T1000 (cell line): ENCODE results near the gene CBL.

Experiments
- DNase-seq: peaks from one replicate; lab custom pipeline; 2025; ENCODE audit warnings: mixed read lengths; lab: John Stamatoyannopoulos, UW

Gene CBL

DNA sequence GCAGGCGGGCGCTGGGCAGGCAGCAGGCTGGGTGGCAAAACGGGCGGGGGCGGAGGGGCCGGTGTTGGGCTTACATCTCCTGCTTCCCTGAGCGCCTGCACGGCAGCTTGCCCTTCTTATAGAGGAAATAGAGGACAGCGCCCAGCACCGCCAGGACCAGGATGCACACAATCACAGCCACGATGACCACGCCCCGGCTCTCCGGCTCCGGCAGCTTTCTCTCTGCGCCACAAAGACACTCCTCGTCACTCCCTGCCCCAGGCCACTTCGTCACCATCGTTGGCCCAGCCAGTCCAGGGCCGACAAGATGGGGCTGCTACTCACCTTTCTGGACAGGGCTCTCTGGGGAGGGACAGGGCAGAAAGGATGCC lies 104.5 kb downstream of the CBL start:
- DNase-seq = no peak

DNA sequence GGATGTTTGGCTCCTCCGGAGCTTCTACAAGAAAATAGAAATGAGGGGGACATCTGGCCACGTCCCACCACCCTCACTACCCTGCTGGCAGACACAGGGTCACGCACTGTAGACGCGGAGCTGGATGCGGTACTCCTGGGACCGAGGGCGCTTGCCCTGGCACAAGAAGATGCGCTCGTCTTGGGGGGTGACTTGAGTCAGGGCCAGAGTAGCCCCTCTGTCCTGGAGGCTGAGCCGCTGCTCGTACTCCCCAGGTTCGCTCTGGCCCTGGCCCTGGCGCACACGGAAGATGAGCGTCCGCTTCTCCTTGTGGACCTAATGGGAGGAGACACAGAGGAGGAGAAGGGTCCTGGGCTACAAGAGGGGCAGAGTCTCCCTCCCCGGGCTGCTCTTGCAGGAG lies 108.6 kb downstream of the CBL start:
- DNase-seq = no peak

DNA sequence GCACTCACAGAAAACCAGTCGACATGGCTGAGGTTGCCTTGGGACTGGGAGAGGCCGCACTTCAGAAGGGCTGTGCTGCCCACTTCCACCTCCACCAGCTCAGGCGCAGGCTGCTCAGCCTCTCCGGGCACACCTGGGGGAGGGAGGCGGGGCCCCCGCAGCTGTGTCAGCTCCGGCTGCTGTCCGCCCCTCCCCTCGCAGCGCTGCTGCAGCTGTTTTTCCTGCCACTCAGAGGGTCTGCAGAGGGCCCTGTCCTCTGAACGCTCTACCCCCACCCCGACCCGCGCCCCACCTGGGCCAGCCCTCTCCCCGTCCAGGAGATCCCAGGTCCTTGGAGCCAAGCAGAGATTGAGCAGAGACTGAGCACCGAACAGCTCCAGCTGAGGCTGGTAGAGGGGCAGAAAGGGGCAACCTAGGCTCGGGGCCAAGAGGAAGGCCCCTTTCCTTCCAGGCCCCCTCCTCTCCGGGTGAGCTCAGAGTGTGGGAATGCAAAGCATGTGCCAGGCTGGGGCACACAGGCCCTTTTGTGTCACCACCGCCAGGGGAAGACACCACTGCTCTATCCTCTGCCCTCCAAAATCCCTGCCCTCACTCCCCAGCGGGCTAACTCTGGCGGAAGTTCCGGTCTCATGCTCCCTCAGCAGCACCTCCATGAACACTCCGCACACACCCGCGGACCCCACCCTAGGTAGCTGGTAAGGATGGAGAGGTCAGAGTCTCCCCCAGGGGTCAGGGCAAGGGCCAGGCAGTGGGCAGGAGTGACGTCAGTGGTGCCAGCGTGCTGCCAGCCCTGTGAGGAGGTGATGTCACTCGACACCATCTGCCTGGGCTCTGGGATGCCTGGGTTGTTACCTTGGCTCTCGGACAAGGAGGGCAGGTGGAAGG lies 109.2 kb downstream of the CBL start:
- peak; percentile 24 for DNase-seq

DNA sequence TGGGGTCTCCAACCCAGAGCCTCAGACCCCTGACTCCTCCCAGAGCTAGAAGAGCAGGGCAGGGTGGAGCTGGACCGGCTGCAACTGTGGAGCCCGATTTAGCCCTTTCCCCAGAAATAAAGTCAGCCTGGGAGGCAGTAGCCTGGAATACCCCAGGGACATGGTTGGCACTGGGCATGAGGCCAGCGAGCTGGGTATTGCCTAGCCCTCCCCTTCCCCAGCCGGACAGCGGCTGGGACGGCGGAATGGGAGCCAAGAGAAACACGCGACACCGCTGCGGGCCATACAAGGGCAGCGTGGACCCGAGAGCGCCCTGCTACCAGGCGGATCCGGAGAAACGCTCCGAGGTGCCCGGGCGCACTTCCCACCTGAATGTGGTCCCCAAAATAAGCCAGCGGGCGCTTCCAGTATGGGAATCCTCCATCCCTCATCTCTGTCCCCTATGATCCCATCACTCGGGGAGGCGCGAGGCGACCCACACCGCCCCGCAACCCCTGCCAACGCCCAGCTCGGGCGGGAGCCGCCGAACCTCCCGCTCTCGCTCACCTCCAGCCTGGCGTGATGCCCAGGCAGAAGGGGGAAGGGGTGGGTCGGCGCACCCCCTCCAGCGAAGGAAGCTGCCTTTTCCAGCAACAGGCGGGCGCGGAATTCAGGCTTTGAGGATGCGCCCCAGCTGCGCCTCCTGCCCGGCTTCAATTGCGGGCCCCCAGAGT lies 110.0 kb downstream of the CBL start:
- DNase-seq = no peak

DNA sequence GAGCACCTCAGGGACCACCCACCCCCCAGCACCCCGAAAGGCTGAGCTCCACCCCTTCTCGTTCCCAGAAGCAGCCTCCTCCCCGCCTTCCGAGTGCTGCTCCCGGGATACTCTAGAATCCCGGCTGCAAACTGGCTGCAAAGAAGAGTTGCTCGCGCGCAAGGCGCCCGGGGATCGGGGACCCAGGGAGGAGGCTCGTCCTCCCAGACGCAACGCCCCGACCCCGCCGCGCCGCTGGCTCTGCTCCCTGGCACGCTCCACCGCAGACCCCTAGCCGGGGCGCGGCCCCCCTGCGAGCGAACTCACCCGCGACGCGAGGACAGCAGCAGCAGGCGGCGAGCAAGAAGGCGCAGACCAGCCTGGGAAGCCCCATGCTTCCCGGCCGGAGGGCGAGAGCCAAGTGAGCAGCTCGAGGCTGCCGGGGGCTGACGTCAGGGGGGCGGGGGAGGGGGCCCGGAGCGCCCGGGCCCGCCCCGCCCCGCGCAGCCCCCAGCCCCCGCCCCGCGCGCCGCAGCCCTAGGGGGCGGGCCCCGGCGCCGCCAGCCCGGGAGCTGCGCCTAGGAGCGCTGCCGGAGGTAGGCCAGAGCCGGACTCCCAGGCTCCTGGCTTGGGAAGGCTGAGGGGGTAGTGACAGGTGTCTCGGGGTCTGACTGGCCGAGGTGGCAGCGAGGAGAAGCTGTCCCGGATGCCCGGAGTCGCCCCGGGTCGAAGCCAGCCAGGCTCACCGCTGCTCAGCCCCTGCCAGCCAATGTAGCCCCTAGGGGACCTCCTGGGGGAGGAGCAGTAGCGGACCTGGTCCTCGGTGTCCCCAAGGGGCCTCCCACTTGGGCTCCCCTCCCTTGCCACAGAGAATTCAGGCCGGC lies 110.8 kb downstream of the CBL start, which contains the start of gene MCAM:
TSS of gene MCAM (minus strand) at position 402 of the 863 bp plus-strand sequence. CDS start at position 373, 29 bp downstream.
- DNase-seq = no peak

DNA sequence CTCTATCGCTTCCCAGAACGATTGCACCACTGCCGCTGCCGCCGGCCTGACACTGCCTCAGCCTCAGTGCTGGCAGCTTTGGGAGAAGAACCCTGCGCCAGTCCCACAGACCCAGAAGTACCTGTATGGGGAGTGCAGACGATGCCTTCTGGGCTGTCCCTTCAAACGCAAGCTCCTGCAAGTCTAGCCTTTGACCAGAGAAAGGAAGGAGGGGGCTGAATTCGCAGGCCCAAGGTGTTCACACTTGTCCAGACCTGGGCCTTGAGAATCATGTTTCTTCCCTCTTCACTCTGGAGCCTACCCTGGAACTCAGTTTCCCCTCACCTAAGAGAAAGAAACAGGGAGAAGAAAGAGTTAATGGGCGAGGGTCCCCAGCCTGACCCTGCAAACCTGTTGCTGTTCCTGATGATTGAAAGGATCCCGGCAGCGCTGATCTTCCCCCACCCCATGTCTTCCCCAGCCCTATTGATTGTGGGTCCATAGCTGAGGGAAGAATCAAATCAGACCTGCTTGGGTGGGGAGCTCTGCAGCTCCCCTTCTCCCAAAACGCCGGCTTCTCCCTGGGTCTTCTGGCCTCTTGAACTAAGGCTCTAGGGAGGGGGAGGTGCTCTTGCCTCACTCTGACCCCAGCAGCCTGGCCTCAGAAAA lies 111.6 kb downstream of the CBL start:
- no peak for DNase-seq

DNA sequence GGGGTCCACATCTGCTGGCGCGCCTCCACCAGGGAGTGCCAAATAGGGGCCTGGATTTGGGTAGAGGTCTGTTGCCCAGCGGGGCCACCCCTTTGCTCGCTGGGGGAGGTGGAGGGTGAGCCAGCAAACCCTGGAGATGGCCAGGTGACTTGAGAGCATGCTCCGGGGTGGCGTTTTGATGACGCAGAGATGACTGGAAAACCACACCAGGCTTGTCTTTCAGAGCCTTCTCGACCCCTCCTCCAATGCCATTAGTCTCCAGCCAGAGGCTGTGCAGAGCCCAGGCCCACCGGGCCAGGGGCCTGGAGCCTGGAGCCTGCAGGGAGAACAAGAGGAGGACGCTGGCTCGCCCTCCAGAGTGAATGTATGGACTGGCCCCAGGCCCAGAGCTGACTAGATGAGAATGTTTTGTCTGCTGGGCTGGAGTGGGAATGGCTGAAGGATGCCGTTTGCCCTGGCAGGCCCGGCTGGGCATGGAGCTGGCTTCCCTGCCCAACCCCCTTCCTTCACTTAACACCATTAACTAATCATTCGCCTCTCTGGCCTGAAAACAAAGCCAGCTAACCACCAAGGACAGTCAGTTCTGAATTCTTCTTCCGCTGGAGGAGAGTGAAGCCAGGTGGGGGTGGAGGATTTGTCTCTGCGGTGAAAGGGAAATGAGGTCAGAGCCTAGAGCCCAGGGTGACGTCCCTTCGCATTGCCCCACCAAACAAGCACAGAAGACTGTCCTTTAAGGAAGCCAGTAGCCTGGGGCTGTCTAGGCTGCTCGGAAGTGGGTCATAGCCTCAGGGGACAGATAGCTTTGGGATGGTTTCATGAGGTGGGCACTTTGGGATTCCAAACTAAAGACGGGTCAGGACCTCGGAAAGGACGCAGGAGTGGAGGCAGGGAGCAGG lies 112.3 kb downstream of the CBL start:
- peak; percentile 29 for DNase-seq

DNA sequence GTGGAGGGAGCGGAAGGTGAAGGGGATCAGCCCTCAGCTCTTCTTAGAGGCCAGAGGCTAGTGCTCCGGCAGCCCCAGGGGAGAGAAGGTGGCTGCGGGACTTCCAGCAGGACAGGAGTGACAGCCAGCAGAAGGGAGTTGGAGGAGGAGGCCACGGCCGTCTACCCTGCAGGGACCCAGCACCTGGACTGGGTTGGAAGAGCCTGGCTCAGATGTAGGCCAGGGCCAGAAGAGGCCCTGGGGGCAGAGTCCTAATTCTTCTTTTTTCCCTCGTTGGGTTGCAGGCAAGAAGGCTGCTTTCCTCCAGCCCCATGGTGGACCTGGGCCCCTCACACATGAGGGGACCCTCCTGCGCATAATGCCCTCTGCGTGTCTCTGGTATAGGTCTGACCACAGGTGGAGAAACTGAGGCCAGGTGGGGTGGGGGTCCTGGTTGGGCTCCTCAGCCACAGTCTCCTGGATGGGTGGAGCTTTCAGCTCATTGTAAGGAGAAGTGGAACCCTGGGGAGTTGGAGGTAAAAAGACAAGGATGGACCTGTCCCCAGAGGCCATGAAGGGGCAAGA lies 113.1 kb downstream of the CBL start:
- no peak for DNase-seq

DNA sequence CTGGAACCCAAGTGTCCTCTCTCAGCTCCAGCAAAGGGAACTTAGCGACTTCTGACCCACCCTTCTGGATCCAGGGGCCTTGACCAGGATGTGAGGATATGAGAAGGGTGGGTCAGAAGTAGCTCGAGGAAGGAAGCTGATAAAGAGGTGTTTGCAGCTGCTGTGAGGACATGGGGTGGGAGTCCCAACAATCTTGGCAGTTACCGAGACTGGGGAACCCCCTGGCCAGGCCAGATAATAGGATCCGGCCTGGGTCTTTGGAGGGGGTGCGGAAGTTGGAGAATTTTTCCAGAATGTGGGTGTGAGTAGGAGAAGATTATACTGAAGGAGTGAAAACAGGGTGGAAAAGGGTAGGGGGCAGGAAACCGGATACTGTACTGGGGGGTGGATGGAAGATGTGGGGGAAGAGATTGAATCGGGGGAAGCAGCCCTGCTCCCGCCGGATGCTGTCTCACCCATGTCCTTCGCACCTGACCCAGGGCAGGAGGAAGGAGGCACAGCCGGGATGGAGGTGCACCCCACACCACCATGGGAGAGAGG lies 113.6 kb downstream of the CBL start:
- no peak for DNase-seq

DNA sequence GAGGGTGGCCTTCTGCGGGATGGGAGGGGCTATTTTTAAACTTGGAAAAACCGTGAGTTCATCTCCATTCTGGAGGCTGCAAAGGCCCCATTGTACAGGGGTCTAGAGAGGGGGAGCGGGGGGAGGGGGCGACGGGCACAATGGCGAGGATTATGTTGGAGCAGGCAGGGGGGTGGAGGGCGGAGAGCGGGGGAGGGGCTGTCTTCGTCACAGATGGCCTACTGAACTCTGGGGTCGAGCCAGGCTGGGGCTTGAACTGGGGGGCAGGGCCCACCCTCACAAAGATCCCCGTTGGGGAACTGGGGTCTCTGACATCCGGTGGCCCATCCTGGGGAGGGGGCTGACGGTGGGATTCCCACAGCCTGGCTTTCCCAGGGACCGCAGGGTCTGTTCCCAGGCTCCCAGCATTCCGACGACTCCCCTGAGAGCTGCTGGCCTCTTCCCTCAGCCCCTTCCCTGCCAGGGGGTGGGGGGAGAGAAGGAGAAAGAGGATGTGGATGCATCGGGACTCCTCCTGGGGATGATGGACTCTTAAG lies 114.2 kb downstream of the CBL start:
- DNase-seq = no peak

DNA sequence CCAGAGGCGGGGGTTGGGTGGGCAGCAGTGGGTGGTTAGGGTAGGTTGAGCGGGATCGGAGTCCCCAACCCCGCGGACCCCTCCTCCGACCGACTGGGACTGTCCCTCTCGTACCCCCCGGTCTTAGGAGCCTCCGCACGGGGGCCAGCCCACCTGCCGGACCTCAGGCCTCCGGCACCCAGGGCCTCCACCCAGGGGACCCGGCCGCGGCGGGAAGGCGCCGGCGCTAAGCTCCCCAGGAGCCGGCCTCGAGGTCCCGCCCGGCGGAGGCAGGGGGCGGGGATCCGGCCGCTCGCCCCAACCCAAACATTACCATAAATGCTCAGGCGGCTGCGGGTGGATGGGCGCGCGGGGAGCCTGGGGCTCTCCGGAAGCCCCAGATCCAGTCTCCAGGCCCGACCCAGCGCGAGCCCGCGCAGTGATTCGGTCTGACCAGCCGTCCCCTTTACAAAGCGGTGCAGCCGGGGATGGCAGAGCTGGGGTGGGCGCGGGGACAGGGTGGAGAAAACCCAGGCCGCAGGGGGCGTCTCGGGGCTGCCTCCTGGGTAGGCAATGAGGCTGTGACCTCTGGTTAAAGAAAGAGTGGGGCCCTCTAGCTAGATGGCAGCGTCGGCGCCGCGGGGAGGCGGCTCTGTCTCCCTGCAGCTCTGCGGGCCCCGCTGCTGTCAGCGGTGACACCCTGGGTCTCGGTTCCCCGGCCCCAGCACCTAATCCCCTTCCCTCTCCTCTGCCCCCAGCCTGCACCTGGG lies 114.8 kb downstream of the CBL start:
- DNase-seq = no peak

DNA sequence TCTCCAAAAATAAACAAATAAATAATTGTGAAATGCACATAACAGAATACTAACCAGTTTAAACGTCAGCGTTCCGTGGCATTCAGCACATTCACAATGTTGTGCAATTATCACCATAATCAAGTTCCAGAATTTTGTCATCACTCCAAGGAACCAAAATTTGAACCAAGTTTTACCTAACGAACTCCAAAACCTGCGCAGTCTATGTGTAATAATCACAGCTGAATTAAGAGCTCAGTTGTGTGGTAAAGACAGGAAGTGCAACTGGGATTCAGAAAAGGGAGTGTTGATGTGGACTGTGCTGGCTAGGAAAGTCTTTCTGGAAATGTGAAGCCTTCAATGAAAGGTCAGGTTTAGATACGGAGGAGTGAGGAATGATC lies 116.2 kb downstream of the CBL start:
- DNase-seq = no peak

DNA sequence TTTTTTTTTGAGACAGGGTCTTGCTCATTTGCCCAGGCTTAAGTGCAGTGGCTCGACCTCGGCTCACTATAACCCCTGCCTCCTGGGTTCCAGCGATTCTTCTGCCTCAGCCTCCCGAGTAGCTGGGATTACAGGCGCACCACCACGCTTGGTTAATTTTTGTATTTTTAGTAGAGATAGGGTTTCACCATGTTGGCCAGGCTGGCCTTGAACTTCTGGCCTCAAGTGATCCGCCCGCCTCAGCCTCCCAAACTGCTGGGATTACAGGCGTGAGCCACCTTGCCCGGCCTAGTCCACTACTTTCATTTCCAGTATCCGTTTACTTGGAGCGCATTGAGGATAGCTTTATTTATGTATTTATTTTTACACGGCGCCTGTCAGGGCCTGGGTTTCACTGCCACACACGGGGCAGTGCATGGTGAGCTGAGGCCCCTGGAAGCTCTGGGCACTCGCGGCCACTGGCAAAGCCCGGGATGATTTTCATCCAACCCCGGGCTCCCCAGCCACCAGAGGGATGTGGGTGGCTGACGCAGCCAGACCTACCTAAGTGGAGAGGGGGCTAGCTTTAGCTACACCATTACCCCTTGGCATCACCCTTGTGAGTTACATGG lies 116.9 kb downstream of the CBL start:
- DNase-seq = no peak

DNA sequence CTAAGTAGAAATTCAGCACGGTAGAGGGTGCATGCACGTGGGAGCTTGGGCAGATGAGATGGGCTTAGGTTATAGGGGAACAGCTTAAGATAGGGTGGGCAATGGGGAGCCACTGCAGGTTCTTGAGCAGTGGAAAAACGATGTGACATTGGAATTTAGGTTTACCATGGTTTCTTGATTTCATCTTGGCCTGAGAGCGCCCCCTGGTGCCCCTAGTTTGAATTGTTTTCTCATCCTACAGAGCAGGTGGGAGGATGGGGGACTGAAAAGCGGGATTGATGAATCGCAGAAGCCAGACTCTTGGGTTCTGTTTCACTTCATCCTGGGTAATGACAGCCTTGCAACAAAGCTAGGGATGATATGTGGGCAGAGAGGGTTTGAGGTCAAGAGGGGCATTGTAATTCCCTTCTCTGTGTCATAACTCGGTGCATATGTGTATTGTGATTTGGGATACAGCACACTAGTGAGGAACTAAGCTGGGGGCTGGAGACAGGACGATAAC lies 117.4 kb downstream of the CBL start:
- peak; percentile 27 for DNase-seq

DNA sequence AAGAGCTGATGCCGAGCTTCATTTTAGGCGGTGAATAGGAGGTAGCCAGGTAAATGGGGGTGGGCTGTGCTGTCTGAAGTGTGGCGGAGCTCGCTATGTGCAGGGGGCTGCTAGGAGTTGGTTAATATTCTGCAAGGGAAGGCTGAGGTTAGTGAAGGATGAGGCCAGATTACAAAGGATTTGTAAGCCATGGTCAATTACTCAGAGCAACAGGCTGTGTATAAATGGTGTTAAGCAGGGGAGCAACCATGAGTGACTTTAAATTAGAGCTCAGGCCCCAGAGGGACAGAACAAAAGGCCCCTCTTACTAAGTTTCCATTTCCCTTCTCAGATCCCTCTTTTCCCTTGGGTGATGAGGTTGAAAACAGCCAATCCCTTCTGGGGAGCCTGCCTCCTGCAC lies 118.0 kb downstream of the CBL start:
- DNase-seq = no peak

DNA sequence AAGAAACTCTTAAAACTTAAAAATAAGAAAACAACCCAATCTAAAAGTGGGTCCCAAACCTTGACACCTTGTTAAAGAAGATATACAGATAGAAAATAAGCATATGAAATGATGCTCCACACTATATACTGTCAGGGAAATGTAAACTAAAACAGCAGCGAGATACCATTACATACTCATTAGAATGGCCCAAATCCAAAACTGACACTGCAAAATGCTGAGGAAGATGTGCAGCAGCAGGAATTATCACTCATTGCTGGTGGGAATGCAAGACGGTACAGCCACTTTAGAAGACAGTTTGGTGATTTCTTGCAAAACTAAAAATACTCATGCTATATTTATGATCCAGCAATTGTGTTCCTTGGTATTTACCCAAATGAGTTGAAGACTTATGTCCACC lies 123.2 kb downstream of the CBL start:
- DNase-seq = no peak

DNA sequence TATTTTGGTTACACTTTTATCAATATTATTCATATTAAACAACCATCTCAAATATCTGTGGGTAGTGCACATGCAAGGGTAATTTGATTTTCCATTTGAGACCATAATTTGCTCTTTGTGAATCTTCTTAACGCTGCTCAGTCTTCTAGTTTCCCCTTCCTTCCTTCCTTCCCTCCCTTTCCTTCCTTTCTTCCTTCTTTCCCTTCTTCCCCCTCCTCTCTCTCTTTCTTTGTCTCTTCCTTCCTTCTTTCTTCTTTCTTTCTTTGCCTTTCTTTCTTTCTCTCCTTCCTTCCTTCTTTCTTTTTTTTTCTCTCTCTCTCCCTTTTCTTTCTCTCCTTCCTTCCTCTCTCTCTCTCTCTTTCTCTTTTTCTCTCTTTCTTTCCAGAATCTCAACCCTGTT lies 124.1 kb downstream of the CBL start:
- DNase-seq = no peak

DNA sequence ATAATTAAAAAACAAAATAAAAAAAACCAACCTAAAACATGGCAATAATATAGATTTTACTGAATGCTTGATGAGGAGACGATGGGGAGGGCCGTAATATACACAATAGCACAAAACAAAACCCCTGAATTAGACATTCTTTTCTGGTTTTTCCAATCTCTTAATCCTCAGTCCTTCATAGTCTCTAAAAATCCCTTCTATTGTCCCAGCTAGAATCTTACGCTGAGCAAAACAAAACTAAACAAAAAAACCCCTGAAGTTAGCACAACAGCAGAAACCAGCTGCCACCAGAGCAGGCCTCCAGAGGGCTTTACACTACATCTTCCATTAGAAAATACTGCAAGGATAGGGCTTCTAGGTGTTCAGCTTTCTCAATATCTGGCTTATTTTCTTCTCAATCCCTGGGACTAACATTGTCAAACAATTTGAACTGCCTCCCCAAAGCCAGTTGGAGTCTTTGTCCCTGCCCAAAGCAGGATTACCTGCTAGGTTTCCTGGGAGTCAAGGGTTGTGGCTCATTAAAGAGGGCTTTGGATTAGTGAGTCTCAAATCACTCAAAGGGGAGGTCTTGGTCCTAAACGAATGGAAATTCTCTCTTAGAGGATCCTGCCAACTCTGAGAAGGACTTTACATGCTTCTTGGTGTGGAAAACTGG lies 126.1 kb downstream of the CBL start:
- DNase-seq = no peak
